K562 (cell line): ENCODE results near the gene WDR44. TPM values are rescaled to one million over a fixed set of nuclear protein-coding genes. Genes with fewer than 3 reads are reported as not detected.

Experiments used
- ATAC-seq: fragments of 200-7000 bp; cut with Tn5 transposase; 3 replicates; pipeline ENCODE4 v1.9.1; 2020; ENCODE audit warnings: moderate library complexity
- BruUV-seq: library from RNA; stranded (reverse); fragments of 400-500 nt; replicated peaks from 2 replicates; lab custom pipeline; 2021; lab: Mats Ljungman, UMichigan
- CTCF ChIA-PET: fragments of 300-600 bp; formaldehyde crosslinking; extraction: SDS; loops from one replicate; lab custom pipeline; 2021; ENCODE audit warnings: low intra/inter-chr PET ratio; lab: Yijun Ruan, JAX
- POLR2A ChIA-PET: fragments of 300-600, 350-650 bp; sonication (Branson Sonifier 250); formaldehyde crosslinking; extraction: SDS; loops from one replicate; lab custom pipeline; 2021; ENCODE audit warnings: antibody characterized with exemption, inconsistent platforms; lab: Yijun Ruan, JAX
- DNase-seq, 4 experiments: peaks; one replicate each; pipeline versions ENCODE4 v3.0.0 to v3.0.0-alpha.2; 2011 to 2018; ENCODE audit warnings: low spot score in 3 of 4, mixed read lengths in 3 of 4; ENCODE audit errors: extremely low read depth in 1 of 4
- FAIRE-seq: peaks from 2 replicates; lab custom pipeline; 2011; peaks lifted over from hg19 to GRCh38; lab: Jason Lieb, UNC
- H2AFZ ChIP-seq: 2 replicates; pipeline ENCODE4 v1.6.0; 2011; ENCODE audit warnings: low read depth, low read length, control low read depth, inconsistent platforms
- H3K27ac ChIP-seq: fragments of 200-600 bp; 3 replicates; pipeline ENCODE4 v1.8.0; 2011; ENCODE audit warnings: low read depth, mild to moderate bottlenecking, control low read depth, inconsistent platforms, low read length, moderate library complexity, mixed read lengths; ENCODE audit errors: extremely low read depth
- H3K27me3 ChIP-seq, 2 experiments: fragments of 300-600 bp in 1 of 2; 2 replicates in 1 of 2; 3 replicates in 1 of 2; pipeline versions ENCODE4 v1.6.0 to v1.8.0; 2011; ENCODE audit warnings: inconsistent platforms in 2 of 2, low read length in 2 of 2, mild to moderate bottlenecking in 1 of 2, mixed read lengths in 1 of 2, moderate library complexity in 1 of 2; ENCODE audit not compliant: control insufficient read depth in 2 of 2, insufficient read depth in 2 of 2
- H3K36me3 ChIP-seq: fragments of 300-600 bp; 3 replicates; pipeline ENCODE4 v1.8.0; 2011; ENCODE audit warnings: mild to moderate bottlenecking, low read length, inconsistent platforms; ENCODE audit not compliant: control insufficient read depth, insufficient read depth
- H3K4me1 ChIP-seq, 2 experiments: fragments of 200-600 bp in 1 of 2; replicated peaks in 1 of 2; 2 replicates in 1 of 2; 3 replicates in 1 of 2; pipeline versions ENCODE4 v1.5.1 to v1.8.0; 2011; ENCODE audit warnings: inconsistent platforms in 2 of 2, low read length in 2 of 2, mild to moderate bottlenecking in 1 of 2, mixed read lengths in 1 of 2, moderate library complexity in 1 of 2; ENCODE audit not compliant: control insufficient read depth in 2 of 2, insufficient read depth in 2 of 2
- H3K4me2 ChIP-seq: 2 replicates; pipeline ENCODE4 v1.6.1; 2011; ENCODE audit warnings: low read length, control low read depth, inconsistent platforms, mixed read lengths; ENCODE audit not compliant: insufficient read depth
- H3K4me3 ChIP-seq: fragments of 200-600 bp; sonication (generic), shearing (Covaris generic); 2 replicates; pipeline ENCODE4 v1.5.1; 2016; ENCODE audit warnings: control low read depth, inconsistent platforms
- H3K79me2 ChIP-seq: fragments of 200-600 bp; 3 replicates; pipeline ENCODE4 v1.8.0; 2011; ENCODE audit warnings: low read length, inconsistent platforms; ENCODE audit not compliant: control insufficient read depth, insufficient read depth
- H3K9ac ChIP-seq, 2 experiments: 2 replicates each; pipeline versions ENCODE4 v1.6.0 to v1.6.1; 2011; ENCODE audit warnings: low read depth in 2 of 2, low read length in 2 of 2, control low read depth in 1 of 2, inconsistent platforms in 1 of 2, mild to moderate bottlenecking in 1 of 2, mixed read lengths in 1 of 2; ENCODE audit not compliant: insufficient read depth in 1 of 2
- H3K9me1 ChIP-seq: one replicate; pipeline ENCODE4 v1.6.0; 2011; ENCODE audit warnings: inconsistent platforms, mild to moderate bottlenecking, low read length, moderate library complexity; ENCODE audit not compliant: control insufficient read depth, insufficient read depth
- H3K9me3 ChIP-seq: replicated peaks from 2 replicates; pipeline ENCODE4 v1.5.1; 2011; ENCODE audit warnings: low read depth, low read length, inconsistent platforms; ENCODE audit not compliant: control insufficient read depth, insufficient read depth
- H4K20me1 ChIP-seq: replicated peaks from 2 replicates; pipeline ENCODE4 v1.6.1; 2011; ENCODE audit warnings: low read length, inconsistent platforms, mixed read lengths; ENCODE audit not compliant: control insufficient read depth, insufficient read depth
- ARID1B ChIP-seq: fragments of 450-650 bp; IDR thresholded peaks from 2 replicates; pipeline ENCODE4 v1.6.1; 2016; ENCODE audit warnings: antibody characterized with exemption, mild to moderate bottlenecking, inconsistent platforms
- CBFA2T3 ChIP-seq: fragments of 450-650 bp; IDR thresholded peaks from 2 replicates; pipeline ENCODE4 v1.6.1; 2017
- IRF2 ChIP-seq: sonication (generic); formaldehyde crosslinking; IDR thresholded peaks from 2 replicates; pipeline ENCODE4 v1.8.1; 2022; ENCODE audit warnings: mild to moderate bottlenecking, missing genetic modification reagents
- NCOR1 ChIP-seq: fragments of 450-650 bp; IDR thresholded peaks from 2 replicates; pipeline ENCODE4 v1.6.1; 2016; ENCODE audit warnings: mild to moderate bottlenecking, moderate library complexity
- NUFIP1 ChIP-seq: fragments of 450-650 bp; IDR thresholded peaks from 2 replicates; pipeline ENCODE4 v1.6.1; 2018; ENCODE audit not compliant: partially characterized antibody
- TAL1 ChIP-seq: fragments of 450-650 bp; IDR thresholded peaks from 2 replicates; pipeline ENCODE4 v1.6.1; 2016; ENCODE audit warnings: mild to moderate bottlenecking
- TCF3 ChIP-seq: sonication (generic); formaldehyde crosslinking; IDR thresholded peaks from 2 replicates; pipeline ENCODE4 v1.4.0; 2020; ENCODE audit warnings: mild to moderate bottlenecking, missing genetic modification reagents
- ZFP1 ChIP-seq: fragments of 450-650 bp; formaldehyde crosslinking; IDR thresholded peaks from 2 replicates; pipeline ENCODE4 v1.4.0; 2020; ENCODE audit warnings: mild to moderate bottlenecking, mixed read lengths
- ZFP36 ChIP-seq: fragments of 150-350 bp; IDR thresholded peaks from 2 replicates; pipeline ENCODE4 v1.6.1; 2018; ENCODE audit warnings: low read length, low read depth; ENCODE audit not compliant: partially characterized antibody
- ZFP91 ChIP-seq: sonication (generic); formaldehyde crosslinking; IDR thresholded peaks from 2 replicates; pipeline ENCODE4 v1.8.0; 2022; ENCODE audit warnings: mild to moderate bottlenecking, missing genetic modification reagents
- ZNF316 ChIP-seq: fragments of 450-650 bp; IDR thresholded peaks from 2 replicates; pipeline ENCODE4 v1.6.1; 2016
- ZNF407 ChIP-seq: fragments of 450-650 bp; IDR thresholded peaks from 2 replicates; pipeline ENCODE4 v1.6.1; 2016; ENCODE audit warnings: low read depth
- ZNF511 ChIP-seq: sonication (generic); formaldehyde crosslinking; IDR thresholded peaks from 2 replicates; pipeline ENCODE4 v1.8.0; 2022; ENCODE audit warnings: mild to moderate bottlenecking, missing genetic modification reagents
- WGBS: fragments of 100-300 bp; shearing (Covaris generic); methylation state at CpG from one replicate; pipeline ENCODE4 v1.1.6; 2016; ENCODE audit warnings: low coverage, mixed read lengths; ENCODE audit not compliant: insufficient coverage; ENCODE audit errors: missing lambda C conversion rate; 5-methylcytosine and 5-hydroxymethylcytosine counted together
- in situ Hi-C: fragments of 300-500 bp; cut with MboI; formaldehyde crosslinking; loops from 4 replicates; pipeline ENCODE4 v1.15.0; 2018; ENCODE audit warnings: inconsistent platforms, mixed read lengths
- intact Hi-C: fragments of 100-400 bp; cut with micrococcal nuclease; formaldehyde crosslinking; loops from 2 replicates; pipeline ENCODE4 v1.14.2; 2022
- polyA plus RNA-seq, 8 experiments: library from polyadenylated mRNA; depleted of rRNA in 4 of 8; stranded (reverse) in 5 of 8; unstranded in 3 of 8; fragments of >200 nt; fragmentation: Nextera tagmentation in 2 of 8; fragmentation: Illumina TruSeq in 1 of 8; extraction: Ambion mirVana in 2 of 8; extraction: Trizol in 1 of 8; gene quantifications; 2 replicates each; pipeline versions ENCODE4 v1.2.1 to v1.2.3, GENCODE V29; 2011 to 2014; ENCODE audit warnings: inconsistent platforms in 1 of 8, missing spikeins in 1 of 8
- total RNA-seq, 7 experiments: library from RNA; depleted of rRNA in 6 of 7; stranded (reverse); fragments of >200 nt in 6 of 7; fragmentation: Illumina TruSeq in 2 of 7; extraction: Trizol in 2 of 7; gene quantifications; 2 replicates each; pipeline versions ENCODE4 v1.2.1 to v1.2.3, GENCODE V29; 2011 to 2021; ENCODE audit warnings: low replicate concordance in 1 of 7

WDR44 gene
- total and polyA plus RNA-seq, 9 of the 15 experiments (the other 6 are each of a cell fraction or from before 2014, with no cell fraction given), result 5.6 to 20.0 (median 14.6) TPM

- Histone ChIP-seq H3K27me3 (no peaks in the 10 kb centered on the region), H3K9me3 (no peaks in the 10 kb centered on the region), H3K4me1 (peaks cover 0 to 7% of the 10 kb centered on the region in 2 experiments; a peak in 3 of 5 replicates), H3K27ac (no peak overlapping the region), H3K36me3 (no peaks in the 10 kb centered on the region), H3K9me1 (no peaks in the 10 kb centered on the region), H2AFZ (peak overlapping the region; percentile 77), H3K4me2 (peak overlapping the region; percentile 43), H3K79me2 (no peaks in the 10 kb centered on the region), H3K4me3 (no peak overlapping the region), H3K9ac (peak overlapping the region in 1 of 2 experiments; percentile 26; a peak in 1 of 4 replicates), H4K20me1 (no peaks in the 10 kb centered on the region; the same call in 1 of the 2 replicates)
- intact Hi-C loops, result loop anchor here (10.0 kb wide), 1 partner anchor 280 kb away; no protein-coding TSS in a partner anchor
- ATAC-seq (peak; percentile 20), DNase-seq (peak in 1 of 4 experiments; percentile 41), FAIRE-seq (peak; percentile 64)
- POLR2A ChIA-PET, result interaction anchor here (1.7 kb wide), 1 partner anchor 19 kb away, joined by 3 read pairs; no protein-coding TSS in a partner anchor
- 3% methylated on average over 4 of the region's 4 CpGs for WGBS
- in situ Hi-C loops, result no loop called here
- no TSS peak for BruUV-seq
- CTCF ChIA-PET, result no interaction called here
- TF ChIP-seq ZNF407 (0 out of 2 replicates have a peak, but pooled peaks have one; percentile 13), ZFP91 (CRISPR knock-in tag) (no peak), CBFA2T3 (peak; percentile 55), ARID1B (peak; percentile 39; the same call in 1 of the 2 replicates), TAL1 (peak; percentile 16; the same call in 1 of the 2 replicates), TCF3 (peak; percentile 57), ZNF511 (no peak), IRF2 (CRISPR knock-in tag) (no peak), ZFP1 (CRISPR knock-in tag) (no peak), ZNF316 (no peak), NCOR1 (0 out of 2 replicates have a peak, but pooled peaks have one; percentile 29), ZFP36 (peak; percentile 68), NUFIP1 (no peak)
Measured at GRCh38 chrX:118324588-118324987, 21.3 kb upstream of the WDR44 start.
